ENCODE results near the gene THUMPD2.
"Not testable (repeated sequence)": the region's sequence is repeated elsewhere in the genome, so short reads cannot be mapped to it uniquely, and the experiment has no call there.

The THUMPD2 gene, protein sequence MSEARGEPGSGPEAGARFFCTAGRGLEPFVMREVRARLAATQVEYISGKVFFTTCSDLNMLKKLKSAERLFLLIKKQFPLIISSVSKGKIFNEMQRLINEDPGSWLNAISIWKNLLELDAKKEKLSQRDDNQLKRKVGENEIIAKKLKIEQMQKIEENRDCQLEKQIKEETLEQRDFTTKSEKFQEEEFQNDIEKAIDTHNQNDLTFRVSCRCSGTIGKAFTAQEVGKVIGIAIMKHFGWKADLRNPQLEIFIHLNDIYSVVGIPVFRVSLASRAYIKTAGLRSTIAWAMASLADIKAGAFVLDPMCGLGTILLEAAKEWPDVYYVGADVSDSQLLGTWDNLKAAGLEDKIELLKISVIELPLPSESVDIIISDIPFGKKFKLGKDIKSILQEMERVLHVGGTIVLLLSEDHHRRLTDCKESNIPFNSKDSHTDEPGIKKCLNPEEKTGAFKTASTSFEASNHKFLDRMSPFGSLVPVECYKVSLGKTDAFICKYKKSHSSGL

GRCh38 chr2:39778775-39779340 lies at the start of gene THUMPD2:
TSS of gene THUMPD2 (minus strand) at chr2:39779258. CDS start at chr2:39779239, 19 bp downstream.
- DNase-seq (ENCODE audit: low read depth): peak; percentile 75

DNA sequence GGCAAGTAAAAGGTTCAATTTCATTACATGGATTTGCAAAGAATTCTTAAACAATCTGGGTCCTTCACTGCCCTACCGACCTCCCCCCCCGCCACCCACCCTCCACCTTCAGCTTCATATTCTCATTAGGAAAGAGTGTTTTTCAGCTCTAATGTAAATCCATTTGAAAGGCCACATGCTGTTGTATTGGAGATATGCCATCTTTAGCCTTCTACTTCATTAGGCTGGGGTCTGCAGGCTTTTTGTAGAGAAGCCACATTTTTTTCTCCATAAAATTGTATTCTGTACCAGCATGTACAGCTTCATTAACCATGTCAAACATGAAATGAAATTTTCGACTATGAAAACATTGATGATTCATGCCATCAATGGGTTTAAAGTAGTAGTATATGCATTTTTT lies 42.8 kb upstream of the THUMPD2 start:
- no peak for DNase-seq (ENCODE audit: low read depth)

DNA sequence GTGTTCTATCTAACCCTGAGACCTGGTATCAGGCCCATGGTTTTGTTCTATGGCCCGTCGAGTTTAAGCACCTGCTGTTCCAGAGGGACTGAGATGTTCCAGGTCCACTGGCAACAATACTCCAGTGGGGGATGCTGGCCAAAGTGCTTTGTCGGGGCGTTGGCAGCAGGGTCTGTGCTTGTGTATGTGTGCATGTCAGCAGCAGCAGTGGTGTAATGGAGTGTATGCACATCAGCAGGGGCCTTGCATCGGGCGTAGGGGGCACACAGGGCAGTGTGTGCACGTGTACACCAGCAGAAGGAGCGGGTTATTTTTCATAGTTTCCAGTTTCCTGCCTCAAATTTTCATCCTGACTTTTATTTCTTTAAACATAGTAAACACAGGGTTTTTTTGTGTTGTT lies 37.8 kb upstream of the THUMPD2 start:
- DNase-seq (ENCODE audit: low read depth): no peak

- no peak for DNase-seq (ENCODE audit: low read depth)
These were observed 37.4 kb upstream of the THUMPD2 start for GRCh38 chr2:39816428-39816827.

DNA sequence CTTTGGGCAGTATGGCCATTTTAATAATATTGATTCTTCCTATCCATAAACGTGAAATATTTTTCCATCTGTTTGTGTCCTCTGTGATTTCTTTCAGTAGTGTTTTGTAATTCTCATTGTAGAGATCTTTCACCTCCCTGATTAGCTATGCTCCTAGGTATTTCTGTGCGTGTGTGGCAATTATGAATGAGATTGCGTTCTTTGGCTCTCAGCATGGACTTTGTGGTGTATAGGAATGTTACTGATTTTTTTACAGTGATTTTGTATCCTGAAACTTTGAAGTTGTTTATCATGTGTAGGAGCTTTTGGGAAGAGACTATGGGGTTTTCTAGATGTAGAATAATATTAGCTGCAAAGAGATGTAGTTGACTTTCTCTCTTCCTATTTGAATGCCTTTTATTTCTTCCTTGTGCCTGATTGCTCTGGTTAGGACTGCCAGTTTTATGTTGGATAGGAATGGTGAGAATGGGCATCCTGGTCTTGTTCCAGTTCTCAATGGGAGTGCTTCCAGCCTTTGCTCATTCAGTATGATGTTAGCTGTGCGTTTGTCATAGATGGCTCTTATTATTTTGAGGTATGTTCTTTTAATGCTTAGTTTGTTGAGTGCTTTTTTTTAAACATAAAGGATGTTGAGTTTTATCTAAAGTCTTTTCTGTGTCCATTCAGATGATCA lies 27.0 kb upstream of the THUMPD2 start:
- DNase-seq (ENCODE audit: low read depth): peak; percentile 80

DNA sequence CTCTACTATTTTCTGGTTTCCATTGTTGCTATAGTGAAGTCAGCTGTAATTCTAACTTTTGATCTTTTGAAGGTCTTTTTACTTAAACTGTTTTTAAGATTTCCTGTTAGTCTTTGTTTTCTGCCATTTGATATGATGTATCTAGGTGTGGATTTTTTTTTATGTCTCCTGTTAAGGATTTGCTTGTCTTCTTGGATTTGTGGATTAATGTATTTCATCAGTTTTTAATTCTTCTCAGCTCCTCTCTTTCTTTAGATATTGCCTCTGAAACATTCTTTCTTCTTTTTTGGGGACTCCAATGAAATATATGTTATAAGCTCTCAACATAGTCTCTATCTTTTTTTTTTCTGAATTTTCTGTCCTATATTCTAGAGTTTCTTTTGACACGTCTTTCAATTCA lies 24.8 kb upstream of the THUMPD2 start:
- DNase-seq (ENCODE audit: low read depth): no peak

- no peak for DNase-seq (ENCODE audit: low read depth)
These were observed 21.7 kb upstream of the THUMPD2 start for GRCh38 chr2:39800752-39801151.

- no peak for DNase-seq (ENCODE audit: low read depth)
These were observed 17.1 kb upstream of the THUMPD2 start for GRCh38 chr2:39796134-39796533.

DNA sequence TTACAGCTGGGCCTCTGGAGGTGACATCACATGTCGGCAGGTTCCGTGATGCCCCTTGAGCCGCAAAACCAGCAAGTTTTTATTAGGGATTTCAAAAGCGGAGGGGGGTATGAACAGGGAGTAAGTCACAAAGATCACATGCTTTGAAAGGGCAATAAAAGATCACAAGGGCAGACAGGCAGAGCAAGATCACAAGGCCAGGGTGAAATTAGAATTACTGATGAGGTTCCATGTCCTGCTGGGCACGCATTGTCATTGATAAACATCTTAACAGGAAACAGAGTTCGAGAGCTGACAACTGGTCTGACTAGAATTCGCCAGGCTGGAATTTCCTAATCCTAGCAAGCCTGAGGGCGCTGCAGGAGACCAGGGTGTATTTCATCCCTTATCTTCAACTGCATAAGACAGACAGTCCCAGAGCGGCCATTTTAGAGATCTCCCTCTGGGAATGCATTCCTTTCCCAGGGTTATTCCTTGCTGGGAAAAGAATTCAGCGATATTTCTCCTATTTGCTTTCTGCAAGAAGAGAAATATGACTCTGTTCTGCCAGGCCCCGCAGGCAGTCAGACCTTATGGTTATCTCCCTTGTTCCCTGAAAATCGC lies 11.3 kb upstream of the THUMPD2 start:
- not testable (repeated sequence) for DNase-seq (ENCODE audit: low read depth)

DNA sequence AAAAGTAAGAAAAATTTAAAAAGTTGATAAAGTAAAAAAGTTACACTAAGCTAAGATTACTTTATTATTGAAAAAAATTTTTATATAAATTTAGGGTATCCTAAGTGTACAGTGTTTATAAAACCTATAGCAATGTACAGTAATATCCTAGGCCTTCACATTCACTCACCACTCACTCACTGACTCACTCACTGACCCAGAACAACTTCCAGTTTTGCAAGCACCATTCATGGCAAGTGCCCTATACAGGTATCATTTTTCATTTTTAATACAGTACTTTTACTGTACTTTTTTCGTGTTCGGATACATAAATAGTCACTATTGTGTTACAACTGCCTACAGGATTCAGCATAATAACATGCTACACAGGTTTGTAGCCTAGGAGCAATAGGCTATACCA lies 8.9 kb upstream of the THUMPD2 start:
- DNase-seq (ENCODE audit: low read depth): no peak

- no peak for DNase-seq (ENCODE audit: low read depth)
These were observed 7.9 kb upstream of the THUMPD2 start for GRCh38 chr2:39786761-39787522.

- DNase-seq (ENCODE audit: low read depth): no peak
These were observed 3.5 kb upstream of the THUMPD2 start for GRCh38 chr2:39782591-39782990.

DNA sequence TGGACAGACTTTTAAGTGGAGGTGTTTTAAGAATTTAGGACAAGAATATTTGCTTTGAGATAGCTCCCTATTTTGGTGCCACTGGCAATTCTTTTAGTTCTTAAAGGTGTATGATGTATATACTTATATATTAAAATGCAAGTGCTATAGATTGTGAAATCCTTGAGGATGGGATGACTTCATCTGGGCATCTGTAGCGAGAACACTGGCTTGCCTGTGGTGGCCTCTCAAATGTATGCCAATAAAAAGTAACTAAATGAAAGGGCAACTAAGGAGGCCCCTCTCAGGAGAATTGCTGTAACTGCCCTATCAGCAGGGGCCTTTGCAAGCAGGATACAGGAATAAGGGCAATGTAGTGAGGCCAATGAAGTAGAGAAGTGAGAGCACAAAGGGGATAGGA lies 2.6 kb upstream of the THUMPD2 start:
- DNase-seq (ENCODE audit: low read depth): no peak

GRCh38 chr2:39780825-39781600 lies 2.0 kb upstream of the THUMPD2 start:
- DNase-seq (ENCODE audit: low read depth): no peak

GRCh38 chr2:39779927-39780326 lies 869 bp upstream of the THUMPD2 start:
- DNase-seq (ENCODE audit: low read depth): no peak

GRCh38 chr2:39779341-39779851 lies 338 bp upstream of the THUMPD2 start:
- DNase-seq (ENCODE audit: low read depth): no peak

GRCh38 chr2:39778233-39778632 lies 825 bp downstream of the THUMPD2 start:
- DNase-seq (ENCODE audit: low read depth): no peak

DNA sequence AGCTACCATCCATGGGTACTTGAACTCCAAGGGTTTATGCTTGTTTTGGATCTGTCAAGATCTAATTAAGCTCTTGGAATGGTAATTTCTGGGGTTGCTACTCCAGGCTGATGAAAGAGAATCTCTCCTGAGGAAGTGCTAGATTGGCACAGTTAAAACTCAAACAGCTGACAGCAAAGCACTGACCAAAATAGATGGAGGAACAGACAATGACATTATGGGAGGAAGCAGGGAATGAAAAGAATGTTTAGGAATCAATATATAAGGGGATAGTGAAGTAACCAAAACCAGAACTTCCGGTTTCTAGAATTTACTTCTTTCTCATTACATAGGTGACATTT lies 6.3 kb downstream of the THUMPD2 start:
- DNase-seq (ENCODE audit: low read depth): no peak

GRCh38 chr2:39772086-39772811 lies 6.8 kb downstream of the THUMPD2 start:
- peak; percentile 73 for DNase-seq (ENCODE audit: low read depth)

DNA sequence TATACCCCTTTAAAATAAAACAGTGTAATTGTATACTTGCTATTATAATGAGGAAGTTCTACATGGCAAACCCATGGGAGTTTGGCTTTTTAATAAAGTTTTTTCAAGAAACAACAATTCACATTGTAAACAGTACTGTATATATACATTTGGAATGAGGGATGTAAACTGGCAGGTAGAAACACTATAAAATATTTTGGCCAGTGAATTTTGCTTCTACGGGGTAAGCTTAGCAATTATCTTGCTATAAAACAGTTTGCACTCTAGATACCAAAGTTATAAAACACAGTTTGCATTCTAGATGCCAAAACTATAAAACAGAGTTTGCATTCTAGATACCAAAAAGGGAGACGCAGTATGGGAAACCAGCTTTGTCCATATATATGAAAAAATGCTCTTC lies 16.6 kb downstream of the THUMPD2 start:
- no peak for DNase-seq (ENCODE audit: low read depth)
